ENCODE measurements around the gene HRG. TPM values are rescaled to one million over a fixed set of nuclear protein-coding genes. Genes with fewer than 3 reads are reported as not detected.

HRG gene
- total and polyA plus RNA-seq, 2 experiments from 2014 or later = not detected

DNA sequence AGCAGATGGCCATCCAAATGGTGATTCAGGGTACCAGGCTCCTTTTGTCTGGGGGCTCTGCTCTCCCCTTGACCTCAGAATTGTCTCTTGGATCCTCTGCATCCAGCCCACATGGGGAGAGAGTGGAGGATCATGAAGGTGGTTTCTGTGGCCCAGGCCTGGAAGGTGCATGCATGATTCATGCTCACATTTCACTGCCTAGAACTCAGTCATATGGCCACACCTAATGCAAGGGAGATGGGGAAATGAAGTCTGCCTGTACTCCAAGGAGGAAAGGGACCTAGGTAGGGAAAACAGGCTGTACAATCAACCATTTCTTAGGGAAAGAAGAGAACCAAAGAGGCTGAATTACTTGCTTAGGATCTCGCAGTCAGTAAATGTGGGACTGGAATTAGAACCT is 15.1 kb downstream of the HRG start (continued):
- TF ChIP-seq, protein P1, sequence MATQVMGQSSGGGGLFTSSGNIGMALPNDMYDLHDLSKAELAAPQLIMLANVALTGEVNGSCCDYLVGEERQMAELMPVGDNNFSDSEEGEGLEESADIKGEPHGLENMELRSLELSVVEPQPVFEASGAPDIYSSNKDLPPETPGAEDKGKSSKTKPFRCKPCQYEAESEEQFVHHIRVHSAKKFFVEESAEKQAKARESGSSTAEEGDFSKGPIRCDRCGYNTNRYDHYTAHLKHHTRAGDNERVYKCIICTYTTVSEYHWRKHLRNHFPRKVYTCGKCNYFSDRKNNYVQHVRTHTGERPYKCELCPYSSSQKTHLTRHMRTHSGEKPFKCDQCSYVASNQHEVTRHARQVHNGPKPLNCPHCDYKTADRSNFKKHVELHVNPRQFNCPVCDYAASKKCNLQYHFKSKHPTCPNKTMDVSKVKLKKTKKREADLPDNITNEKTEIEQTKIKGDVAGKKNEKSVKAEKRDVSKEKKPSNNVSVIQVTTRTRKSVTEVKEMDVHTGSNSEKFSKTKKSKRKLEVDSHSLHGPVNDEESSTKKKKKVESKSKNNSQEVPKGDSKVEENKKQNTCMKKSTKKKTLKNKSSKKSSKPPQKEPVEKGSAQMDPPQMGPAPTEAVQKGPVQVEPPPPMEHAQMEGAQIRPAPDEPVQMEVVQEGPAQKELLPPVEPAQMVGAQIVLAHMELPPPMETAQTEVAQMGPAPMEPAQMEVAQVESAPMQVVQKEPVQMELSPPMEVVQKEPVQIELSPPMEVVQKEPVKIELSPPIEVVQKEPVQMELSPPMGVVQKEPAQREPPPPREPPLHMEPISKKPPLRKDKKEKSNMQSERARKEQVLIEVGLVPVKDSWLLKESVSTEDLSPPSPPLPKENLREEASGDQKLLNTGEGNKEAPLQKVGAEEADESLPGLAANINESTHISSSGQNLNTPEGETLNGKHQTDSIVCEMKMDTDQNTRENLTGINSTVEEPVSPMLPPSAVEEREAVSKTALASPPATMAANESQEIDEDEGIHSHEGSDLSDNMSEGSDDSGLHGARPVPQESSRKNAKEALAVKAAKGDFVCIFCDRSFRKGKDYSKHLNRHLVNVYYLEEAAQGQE (IDR thresholded peaks at IDR 0.05; ENCODE audit: unreplicated experiment) = no peak
- TF ChIP-seq, protein P2, sequence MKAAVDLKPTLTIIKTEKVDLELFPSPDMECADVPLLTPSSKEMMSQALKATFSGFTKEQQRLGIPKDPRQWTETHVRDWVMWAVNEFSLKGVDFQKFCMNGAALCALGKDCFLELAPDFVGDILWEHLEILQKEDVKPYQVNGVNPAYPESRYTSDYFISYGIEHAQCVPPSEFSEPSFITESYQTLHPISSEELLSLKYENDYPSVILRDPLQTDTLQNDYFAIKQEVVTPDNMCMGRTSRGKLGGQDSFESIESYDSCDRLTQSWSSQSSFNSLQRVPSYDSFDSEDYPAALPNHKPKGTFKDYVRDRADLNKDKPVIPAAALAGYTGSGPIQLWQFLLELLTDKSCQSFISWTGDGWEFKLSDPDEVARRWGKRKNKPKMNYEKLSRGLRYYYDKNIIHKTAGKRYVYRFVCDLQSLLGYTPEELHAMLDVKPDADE (IDR thresholded peaks at IDR 0.05) = no peak
- TF ChIP-seq CREB1 (CRISPR knock-in tag; IDR thresholded peaks at IDR 0.05; ENCODE audit: low read depth) = no peak
- TF ChIP-seq, protein P3, sequence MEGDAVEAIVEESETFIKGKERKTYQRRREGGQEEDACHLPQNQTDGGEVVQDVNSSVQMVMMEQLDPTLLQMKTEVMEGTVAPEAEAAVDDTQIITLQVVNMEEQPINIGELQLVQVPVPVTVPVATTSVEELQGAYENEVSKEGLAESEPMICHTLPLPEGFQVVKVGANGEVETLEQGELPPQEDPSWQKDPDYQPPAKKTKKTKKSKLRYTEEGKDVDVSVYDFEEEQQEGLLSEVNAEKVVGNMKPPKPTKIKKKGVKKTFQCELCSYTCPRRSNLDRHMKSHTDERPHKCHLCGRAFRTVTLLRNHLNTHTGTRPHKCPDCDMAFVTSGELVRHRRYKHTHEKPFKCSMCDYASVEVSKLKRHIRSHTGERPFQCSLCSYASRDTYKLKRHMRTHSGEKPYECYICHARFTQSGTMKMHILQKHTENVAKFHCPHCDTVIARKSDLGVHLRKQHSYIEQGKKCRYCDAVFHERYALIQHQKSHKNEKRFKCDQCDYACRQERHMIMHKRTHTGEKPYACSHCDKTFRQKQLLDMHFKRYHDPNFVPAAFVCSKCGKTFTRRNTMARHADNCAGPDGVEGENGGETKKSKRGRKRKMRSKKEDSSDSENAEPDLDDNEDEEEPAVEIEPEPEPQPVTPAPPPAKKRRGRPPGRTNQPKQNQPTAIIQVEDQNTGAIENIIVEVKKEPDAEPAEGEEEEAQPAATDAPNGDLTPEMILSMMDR (conservative IDR thresholded peaks at IDR 0.05; ENCODE audit: low read depth in 2 of 2) = no peak
- TF ChIP-seq ZNF331 (CRISPR knock-in tag; IDR thresholded peaks at IDR 0.05; ENCODE audit: low read depth) = no peak
- TF ChIP-seq EZH2 (IDR thresholded peaks at IDR 0.05; ENCODE audit: low read depth, unreplicated experiment) = no peak

DNA sequence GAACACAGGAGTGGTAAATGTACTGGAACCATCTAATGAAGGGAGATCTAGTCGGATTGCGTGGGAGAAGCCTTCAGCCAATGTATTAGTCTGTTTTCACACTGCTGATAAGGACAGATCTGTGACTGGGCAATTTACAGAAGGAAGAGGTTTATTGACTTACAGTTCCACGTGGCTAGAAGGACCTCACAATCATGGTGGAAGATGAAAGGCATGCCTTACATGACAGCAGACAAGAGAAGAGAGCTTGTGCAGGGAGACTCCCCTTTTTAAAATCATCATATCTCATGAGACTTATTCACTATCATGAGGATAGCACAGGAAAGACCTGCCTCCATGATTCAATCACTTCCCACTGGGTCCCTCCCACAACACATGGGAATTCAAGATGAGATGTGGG is 17.0 kb downstream of the HRG start:
- Mint-ChIP-seq H3K4me1 (no peaks in the 10 kb centered on the region), H3K27me3 (ENCODE audit: insufficient read depth, low read depth, poor library complexity) (peaks cover 5% of the 10 kb centered on the region), H3K27ac (no peak overlapping the region), H3K36me3 (ENCODE audit: low read depth) (peaks cover 8% of the 10 kb centered on the region; the same call in 2 of the 3 replicates), H3K9me3 (peaks cover 14% of the 10 kb centered on the region), H3K4me3 (no peak overlapping the region)
- Histone ChIP-seq H3K27ac (ENCODE audit: low read depth) (no peak overlapping the region), H3K9me2 (ENCODE audit: insufficient read depth) (peaks cover 9% of the 10 kb centered on the region), H3K4me1 (ENCODE audit: insufficient read depth) (no peaks in the 10 kb centered on the region), H3K4me2 (no peak overlapping the region), H4K20me1 (replicated peaks; ENCODE audit: insufficient read depth) (no peaks in the 10 kb centered on the region), H2AFZ (no peak overlapping the region), H3K27me3 (ENCODE audit: insufficient read depth) (no peaks in the 10 kb centered on the region), H3K4me3 (no peak overlapping the region), H3K36me3 (ENCODE audit: insufficient read depth) (no peaks in the 10 kb centered on the region), H3K79me2 (replicated peaks; ENCODE audit: insufficient read depth) (no peaks in the 10 kb centered on the region), H3F3A (replicated peaks; ENCODE audit: low read depth) (no peaks in the 10 kb centered on the region)
- DNase-seq (ENCODE audit: low spot score) (no peak), ATAC-seq (no peak)
- no peak for TF ChIP-seq EZH2phosphoT487 (IDR thresholded peaks at IDR 0.05; ENCODE audit: unreplicated experiment)

Data from GM23338 (cell line).